HG03378 (cell line): Measurements from ENCODE around the gene KRT78.

Experiments used
- ATAC-seq: cut with Tn5 transposase; IDR thresholded peaks from one replicate; pipeline ENCODE4 v1.9.1; 2021; ENCODE audit warnings: mild to moderate bottlenecking, moderate library complexity; ENCODE audit not compliant: unreplicated experiment

Gene KRT78

GRCh38 chr12:52839436-52840105 lies 9.2 kb downstream of the KRT78 start:
- ATAC-seq = no peak

GRCh38 chr12:52838609-52839435 lies 10.0 kb downstream of the KRT78 start:
- ATAC-seq = no peak

GRCh38 chr12:52837781-52838608 lies 10.8 kb downstream of the KRT78 start:
- ATAC-seq = no peak

DNA sequence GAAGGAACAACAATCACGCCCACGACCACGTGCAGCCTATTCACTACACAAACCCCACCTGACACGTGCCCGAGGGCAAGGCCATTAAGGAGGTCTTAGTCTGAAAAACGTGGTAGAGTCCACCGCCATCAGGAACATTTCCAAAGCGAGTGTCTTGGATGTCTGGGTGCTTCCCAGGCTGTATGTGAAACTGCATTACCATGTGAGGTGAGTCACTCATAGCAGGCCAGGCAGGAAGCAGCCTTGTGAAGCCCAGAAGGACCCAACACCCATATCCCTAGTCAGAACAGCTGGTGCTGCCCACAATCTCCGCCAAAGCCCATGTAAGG lies 11.4 kb downstream of the KRT78 start:
- ATAC-seq = no peak

DNA sequence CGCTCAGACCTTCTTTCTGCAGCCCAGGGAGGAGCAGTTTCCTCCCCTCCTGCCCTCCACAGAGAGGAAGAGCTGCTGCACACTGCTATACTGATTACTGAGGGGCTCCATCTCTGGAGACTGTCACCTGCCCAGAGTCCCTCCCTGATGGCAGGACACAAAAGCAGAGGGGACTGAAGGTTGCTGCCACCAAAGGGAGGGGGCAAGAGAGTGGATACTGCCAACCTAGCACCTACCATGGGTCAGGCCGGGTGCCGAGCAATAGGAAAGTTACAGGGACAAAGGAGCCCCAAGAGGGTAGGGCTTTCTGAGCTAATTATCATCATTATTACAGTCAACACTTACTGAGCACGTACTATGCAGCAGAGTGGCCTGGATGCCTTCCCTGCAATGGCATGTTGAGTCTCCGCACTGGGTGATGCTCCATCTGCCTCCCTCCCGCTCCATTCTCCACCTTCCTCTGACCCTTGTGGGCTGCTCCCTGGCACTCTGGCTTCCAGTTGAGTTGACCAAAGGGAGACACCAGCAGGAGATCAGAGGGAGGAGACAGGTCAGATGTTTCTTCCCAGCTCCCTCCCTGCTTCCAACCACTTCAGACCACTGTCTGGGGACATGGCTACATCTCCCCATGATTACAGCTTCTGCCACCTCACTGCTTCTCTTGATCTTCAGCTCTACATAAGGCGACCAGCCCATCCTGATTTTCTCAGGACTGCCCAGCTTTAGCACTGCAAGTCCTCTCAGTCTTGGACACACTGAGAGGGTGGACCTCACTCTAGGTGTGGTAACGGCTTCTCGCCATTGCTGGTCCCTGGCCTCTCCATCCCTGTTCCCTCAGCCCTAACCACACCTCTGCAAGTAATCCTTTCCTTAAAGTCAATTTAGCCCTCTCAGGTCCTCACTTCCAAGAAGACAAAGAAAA lies 12.0 kb downstream of the KRT78 start:
- ATAC-seq = no peak

DNA sequence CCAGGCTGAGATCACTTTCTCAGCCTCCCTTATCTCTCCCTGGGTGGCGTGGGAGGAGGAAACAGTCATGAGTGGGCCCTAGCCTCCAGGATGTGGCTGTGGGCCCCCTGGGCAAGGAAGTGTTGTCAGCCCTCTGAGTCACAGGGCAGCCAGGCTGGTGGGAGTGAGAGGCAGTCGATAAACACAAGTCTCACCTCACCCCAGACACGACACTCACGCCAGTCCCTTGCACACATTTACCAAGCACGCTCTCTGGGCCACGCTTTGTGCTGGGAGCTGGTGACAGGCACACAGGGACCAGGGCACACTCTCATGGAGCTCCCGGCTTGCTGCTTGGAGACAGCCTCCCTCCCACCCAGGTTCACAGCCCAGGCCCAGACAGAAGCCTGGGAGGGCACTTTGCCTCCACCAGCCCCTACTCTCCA lies 12.7 kb downstream of the KRT78 start:
- no peak for ATAC-seq

GRCh38 chr12:52835271-52836041 lies 13.3 kb downstream of the KRT78 start:
- no peak for ATAC-seq

GRCh38 chr12:52834727-52835001 lies 14.1 kb downstream of the KRT78 start:
- ATAC-seq = no peak

DNA sequence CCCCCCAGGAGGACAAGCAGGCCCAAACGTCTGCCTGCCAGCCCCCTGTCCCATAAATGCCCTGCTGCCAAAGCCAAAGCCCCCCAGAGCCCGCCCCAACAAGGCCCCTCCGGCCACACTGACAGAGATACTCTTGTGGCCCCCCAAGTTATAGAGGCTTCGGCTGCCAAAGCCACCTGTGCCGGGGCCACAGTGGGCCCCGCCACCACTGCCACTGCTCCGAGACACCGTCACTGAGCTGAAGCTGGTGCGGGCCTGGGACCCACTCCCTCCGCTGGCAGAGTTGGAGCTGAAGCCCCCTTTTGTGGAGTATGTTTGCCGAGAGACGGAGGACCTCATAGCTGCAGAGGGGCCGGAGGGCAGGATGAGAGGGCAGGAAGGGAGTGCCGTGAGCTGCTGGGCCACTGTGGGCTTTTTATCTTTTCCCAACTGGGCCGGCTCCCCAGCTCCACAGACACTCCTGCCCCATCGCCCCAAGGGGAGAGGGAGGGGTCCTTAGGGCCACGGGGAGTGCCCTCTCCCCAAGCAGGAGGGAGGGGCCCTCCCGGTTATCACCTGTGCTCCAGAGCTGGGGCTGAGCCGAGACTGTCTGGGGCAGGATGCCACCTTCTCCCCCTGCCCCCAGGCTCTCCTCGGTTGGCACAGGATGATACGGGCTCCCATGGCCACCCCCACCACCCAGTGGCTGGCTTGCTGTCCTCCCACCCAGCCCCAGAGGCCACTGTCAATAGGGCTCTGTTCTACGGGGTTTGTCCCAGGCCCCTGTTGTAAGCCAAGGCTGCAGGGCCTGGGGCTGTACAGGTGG lies 14.7 kb downstream of the KRT78 start, which contains the start of gene KRT79:
Gene KRT79, minus strand, starts transcription at position 390 of the 805 bp plus-strand sequence. Its CDS starts 51 bp downstream, at position 339.
- ATAC-seq = no peak

DNA sequence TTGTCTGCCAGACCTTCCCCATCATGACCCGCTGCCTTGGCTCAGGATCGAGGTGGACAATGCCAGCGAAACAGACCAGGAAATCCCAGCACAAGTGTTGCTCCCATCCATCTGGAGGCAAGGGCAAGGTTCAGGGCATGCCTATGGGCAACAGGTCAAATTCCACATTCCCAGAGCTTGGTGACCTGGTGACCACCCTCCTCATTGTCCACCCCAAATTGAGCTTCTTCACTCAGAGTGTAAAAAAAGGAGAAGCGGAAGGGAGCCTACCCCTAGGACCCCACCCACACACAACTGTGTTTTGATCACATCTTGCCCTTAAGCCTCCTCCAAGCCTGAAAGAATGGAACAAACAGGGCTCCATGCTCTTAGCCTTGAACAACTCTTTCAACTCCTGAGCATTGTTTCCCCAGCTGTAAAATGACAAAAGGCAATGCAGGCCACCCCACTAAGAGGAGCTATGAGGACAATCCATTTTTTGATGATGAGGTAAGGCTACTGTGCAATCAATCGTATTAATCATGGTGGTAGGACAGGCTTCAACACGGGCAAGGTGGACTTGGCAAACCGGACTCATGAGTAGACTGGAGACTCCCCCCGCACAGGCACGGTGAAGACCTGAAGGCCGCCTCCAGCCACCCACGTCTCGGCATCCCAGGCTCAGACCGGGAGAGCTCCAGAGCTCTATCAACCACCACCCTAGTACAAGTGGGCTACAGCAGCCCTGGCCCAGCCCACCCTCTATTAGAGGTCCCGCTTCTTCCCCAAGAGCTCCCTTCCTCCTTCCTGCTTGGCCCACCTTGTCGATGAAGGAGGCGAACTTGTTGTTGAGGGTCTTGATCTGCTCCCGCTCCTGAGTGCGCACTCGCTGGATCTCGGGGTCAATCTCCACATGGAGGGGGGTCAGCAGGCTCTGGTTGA lies 15.5 kb downstream of the KRT78 start:
- ATAC-seq = no peak

- no peak for ATAC-seq
These were observed 16.3 kb downstream of the KRT78 start for GRCh38 chr12:52832451-52832850.

DNA sequence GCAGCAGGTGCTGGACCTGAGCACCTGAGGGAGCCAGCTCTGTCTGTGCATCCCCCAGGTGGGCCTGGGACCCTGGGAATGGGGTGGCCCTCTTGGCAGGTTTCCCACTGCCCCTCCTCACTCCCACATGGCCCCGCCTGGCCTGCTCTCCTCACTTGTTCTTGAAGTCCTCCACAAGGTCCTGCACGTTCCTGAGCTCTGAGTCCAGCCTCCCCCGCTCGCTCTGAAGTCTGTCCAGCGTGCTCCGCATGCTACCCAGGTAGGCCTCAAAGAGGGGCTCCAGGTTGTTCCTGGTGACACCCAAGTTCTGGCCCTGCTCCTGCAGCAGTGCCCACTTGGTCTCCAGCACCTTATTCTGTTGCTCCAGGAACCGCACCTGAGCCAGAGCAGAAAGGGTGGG lies 17.5 kb downstream of the KRT78 start:
- no peak for ATAC-seq

GRCh38 chr12:52829986-52830770 lies 18.6 kb downstream of the KRT78 start:
- ATAC-seq = no peak

DNA sequence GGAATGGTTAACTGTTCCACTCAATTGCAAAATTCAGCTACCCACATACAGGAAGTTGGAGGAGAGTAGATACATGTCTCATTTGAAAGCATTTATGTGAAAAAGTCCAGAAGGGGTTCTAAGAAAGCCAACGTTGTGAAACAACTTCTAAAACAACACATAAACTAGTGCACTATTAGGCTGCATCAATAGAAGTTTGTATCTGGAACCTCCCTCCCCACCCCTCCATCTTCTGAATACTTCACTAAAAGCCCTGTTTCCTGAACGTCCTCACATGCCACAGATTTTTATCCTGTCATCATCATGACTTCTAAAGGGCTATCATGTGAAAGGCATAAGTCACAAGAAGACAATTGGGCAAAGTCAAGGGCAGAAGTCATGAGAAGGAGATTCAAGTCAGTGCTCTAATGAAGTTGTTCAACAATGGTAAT lies 20.2 kb downstream of the KRT78 start:
- no peak for ATAC-seq

DNA sequence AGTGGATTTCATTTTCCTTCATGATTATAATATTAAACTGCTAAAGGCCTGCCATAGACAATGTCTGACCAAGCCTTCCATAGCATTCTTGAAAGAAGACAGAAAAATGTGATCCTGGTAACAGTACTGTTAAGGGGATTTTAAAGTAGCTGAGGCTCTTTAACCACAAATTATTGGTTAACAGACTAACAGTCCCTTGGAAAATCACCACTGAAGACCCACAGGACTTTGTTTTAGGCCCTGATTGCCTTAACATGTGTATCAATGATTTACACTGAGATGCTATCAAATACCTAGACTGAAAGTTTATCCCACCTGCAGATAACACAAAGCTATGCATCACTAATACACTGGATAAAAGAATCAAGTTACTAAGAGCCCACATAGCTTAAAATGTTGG lies 20.6 kb downstream of the KRT78 start:
- no peak for ATAC-seq

DNA sequence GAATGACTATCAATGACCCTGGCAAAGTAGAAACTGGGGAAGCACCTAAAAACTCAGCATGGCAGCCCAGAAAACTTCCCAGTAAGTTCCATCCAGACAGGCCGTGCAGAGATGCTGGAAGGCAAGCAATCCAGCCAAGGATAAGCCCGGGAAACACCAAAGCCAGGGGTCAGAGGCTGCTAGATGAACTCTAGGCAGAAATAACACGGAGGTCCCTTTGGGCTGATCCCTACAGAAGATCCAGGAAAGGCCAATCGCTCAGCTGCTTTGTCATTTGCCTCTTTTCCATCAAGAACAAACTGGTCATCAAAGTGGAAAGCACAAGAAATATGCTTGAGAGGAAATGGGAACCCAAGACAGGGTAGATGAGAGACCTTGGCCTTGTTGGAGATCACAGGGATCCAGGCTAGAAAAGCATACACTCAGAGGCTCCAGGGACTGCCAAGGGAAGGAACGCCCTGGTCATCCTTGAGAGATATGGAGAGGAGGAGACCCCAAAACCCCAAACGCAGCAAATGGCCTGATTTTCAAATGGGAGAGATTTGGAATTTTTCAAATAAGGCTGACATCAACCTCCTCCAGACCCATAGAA lies 21.2 kb downstream of the KRT78 start:
- no peak for ATAC-seq
